Measurements from ENCODE around the gene SMURF2. TPM values are rescaled to one million over a fixed set of nuclear protein-coding genes. Genes with fewer than 3 reads are reported as not detected.

Gene SMURF2
- total RNA-seq, 1 donor from 2014 or later, result 33.3 TPM

DNA sequence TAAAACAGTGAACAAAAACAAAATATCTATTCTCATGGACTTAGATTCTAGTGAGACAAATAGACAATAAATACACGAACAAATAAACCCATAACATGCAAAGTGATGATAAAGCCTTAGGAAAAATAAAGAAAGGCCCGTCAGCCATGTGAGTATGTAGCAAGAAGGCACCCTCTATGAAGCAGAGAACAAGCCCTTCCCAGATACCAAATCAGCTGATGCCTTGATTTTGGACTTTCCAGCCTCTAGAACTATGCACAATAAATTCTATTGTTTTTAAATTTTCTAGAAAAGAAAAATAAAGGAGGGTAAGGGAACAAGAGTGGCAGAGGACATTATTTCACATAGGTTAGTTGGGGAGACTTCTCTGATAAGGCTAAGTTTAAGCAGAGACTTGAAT is 40.7 kb upstream of the SMURF2 start:
- H3K36me3 Mint-ChIP-seq (ENCODE audit: unreplicated experiment), result no peaks in the 10 kb centered on the region
- DNase-seq, result no peak
- H3K27me3 Mint-ChIP-seq (ENCODE audit: unreplicated experiment), result no peaks in the 10 kb centered on the region
- H3K27ac Mint-ChIP-seq (ENCODE audit: unreplicated experiment), result no peak overlapping the region
- H3K4me3 Mint-ChIP-seq (ENCODE audit: unreplicated experiment), result no peak overlapping the region
- H3K4me1 Mint-ChIP-seq (ENCODE audit: low read depth, unreplicated experiment), result no peaks in the 10 kb centered on the region
- H3K9me3 Mint-ChIP-seq (ENCODE audit: unreplicated experiment), result peaks cover 3% of the 10 kb centered on the region
- TF ChIP-seq CTCF (IDR thresholded peaks at IDR 0.05; ENCODE audit: partially characterized antibody, unreplicated experiment), result no peak

DNA sequence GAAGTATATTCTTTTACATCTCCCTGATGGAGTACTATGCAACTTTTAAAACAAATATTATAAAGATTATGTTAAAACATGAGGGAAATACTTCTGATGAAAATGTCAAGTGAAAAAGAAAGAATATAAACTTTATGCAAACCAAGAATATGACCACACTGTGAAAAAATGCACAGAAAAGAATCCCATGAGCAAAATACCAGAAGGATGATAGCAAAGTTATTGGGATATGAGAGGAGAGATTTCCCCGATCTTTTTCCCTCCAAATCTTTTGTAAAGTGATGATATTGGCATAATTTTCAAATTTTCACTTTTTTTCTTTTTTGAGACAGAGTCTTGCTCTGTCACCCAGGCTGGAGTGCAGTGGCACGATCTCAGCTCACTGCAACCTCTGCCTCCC is 36.6 kb upstream of the SMURF2 start:
- H3K9me3 Mint-ChIP-seq (ENCODE audit: unreplicated experiment), result peaks cover 3% of the 10 kb centered on the region
- H3K27ac Mint-ChIP-seq (ENCODE audit: unreplicated experiment), result no peak overlapping the region
- no peak overlapping the region for H3K4me3 Mint-ChIP-seq (ENCODE audit: unreplicated experiment)
- H3K4me1 Mint-ChIP-seq (ENCODE audit: low read depth, unreplicated experiment), result no peaks in the 10 kb centered on the region
- no peak for TF ChIP-seq CTCF (IDR thresholded peaks at IDR 0.05; ENCODE audit: partially characterized antibody, unreplicated experiment)
- H3K27me3 Mint-ChIP-seq (ENCODE audit: unreplicated experiment), result peaks cover 1% of the 10 kb centered on the region
- DNase-seq, result no peak
- H3K36me3 Mint-ChIP-seq (ENCODE audit: unreplicated experiment), result no peaks in the 10 kb centered on the region

DNA sequence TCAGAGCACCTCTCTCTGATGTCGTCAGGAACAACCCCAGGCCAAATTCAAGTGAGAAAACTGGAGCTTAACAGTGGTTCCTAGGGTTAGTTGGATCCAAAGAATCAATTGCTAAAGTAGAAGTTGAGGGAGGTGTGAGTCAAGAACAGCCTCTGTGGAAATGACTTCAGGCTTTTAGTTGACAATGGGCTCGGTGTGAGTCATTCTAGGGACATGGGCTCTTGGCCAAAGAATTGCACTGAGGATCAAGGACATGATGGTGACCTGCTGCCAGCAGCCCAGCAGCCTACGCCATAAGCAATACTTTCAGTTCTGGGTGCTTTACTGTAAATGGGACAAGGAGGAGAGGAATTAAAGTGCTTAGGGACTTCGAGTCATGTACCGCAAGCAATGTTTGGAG is 32.1 kb upstream of the SMURF2 start:
- no peaks in the 10 kb centered on the region for H3K36me3 Mint-ChIP-seq (ENCODE audit: unreplicated experiment)
- H3K27me3 Mint-ChIP-seq (ENCODE audit: unreplicated experiment), result peaks cover 1% of the 10 kb centered on the region
- no peak overlapping the region for H3K4me3 Mint-ChIP-seq (ENCODE audit: unreplicated experiment)
- no peaks in the 10 kb centered on the region for H3K9me3 Mint-ChIP-seq (ENCODE audit: unreplicated experiment)
- no peak for DNase-seq
- no peaks in the 10 kb centered on the region for H3K4me1 Mint-ChIP-seq (ENCODE audit: low read depth, unreplicated experiment)
- TF ChIP-seq CTCF (IDR thresholded peaks at IDR 0.05; ENCODE audit: partially characterized antibody, unreplicated experiment), result no peak
- H3K27ac Mint-ChIP-seq (ENCODE audit: unreplicated experiment), result no peak overlapping the region

GRCh38 chr17:64692187-64692586 is 30.1 kb upstream of the SMURF2 start:
- no peak for TF ChIP-seq CTCF (IDR thresholded peaks at IDR 0.05; ENCODE audit: partially characterized antibody, unreplicated experiment)
- H3K4me1 Mint-ChIP-seq (ENCODE audit: low read depth, unreplicated experiment), result no peaks in the 10 kb centered on the region
- H3K36me3 Mint-ChIP-seq (ENCODE audit: unreplicated experiment), result no peaks in the 10 kb centered on the region
- H3K27ac Mint-ChIP-seq (ENCODE audit: unreplicated experiment), result no peak overlapping the region
- DNase-seq, result no peak
- H3K27me3 Mint-ChIP-seq (ENCODE audit: unreplicated experiment), result peaks cover 1% of the 10 kb centered on the region
- no peak overlapping the region for H3K4me3 Mint-ChIP-seq (ENCODE audit: unreplicated experiment)
- H3K9me3 Mint-ChIP-seq (ENCODE audit: unreplicated experiment), result no peaks in the 10 kb centered on the region

GRCh38 chr17:64689106-64689505 is 27.0 kb upstream of the SMURF2 start:
- Mint-ChIP-seq H3K36me3 (ENCODE audit: unreplicated experiment) (no peaks in the 10 kb centered on the region), H3K27ac (ENCODE audit: unreplicated experiment) (no peak overlapping the region), H3K4me3 (ENCODE audit: unreplicated experiment) (no peak overlapping the region), H3K9me3 (ENCODE audit: unreplicated experiment) (peaks cover 3% of the 10 kb centered on the region), H3K27me3 (ENCODE audit: unreplicated experiment) (no peaks in the 10 kb centered on the region), H3K4me1 (ENCODE audit: low read depth, unreplicated experiment) (peaks cover 5% of the 10 kb centered on the region)
- no peak for DNase-seq
- TF ChIP-seq CTCF (IDR thresholded peaks at IDR 0.05; ENCODE audit: partially characterized antibody, unreplicated experiment), result no peak
